GM18517 (cell line): ENCODE data around the gene MAGI2.

ENCODE experiments used
- ATAC-seq: cut with Tn5 transposase; IDR thresholded peaks from one replicate; pipeline ENCODE4 v1.9.1; 2021; ENCODE audit warnings: mild to moderate bottlenecking, moderate library complexity; ENCODE audit not compliant: unreplicated experiment

The MAGI2 gene

GRCh38 chr7:78172267-78172757 is 1281.2 kb downstream of the MAGI2 start:
- no peak for ATAC-seq

GRCh38 chr7:78171398-78171797 is 1282.1 kb downstream of the MAGI2 start:
- ATAC-seq, result no peak

GRCh38 chr7:78170815-78171214 is 1282.7 kb downstream of the MAGI2 start:
- ATAC-seq, result no peak

- ATAC-seq, result no peak
Observed at GRCh38 chr7:78169992-78170391, 1283.5 kb downstream of the MAGI2 start.

GRCh38 chr7:78168865-78169264 is 1284.6 kb downstream of the MAGI2 start:
- no peak for ATAC-seq

GRCh38 chr7:78167860-78168259 is 1285.6 kb downstream of the MAGI2 start:
- no peak for ATAC-seq

GRCh38 chr7:78165854-78166253 is 1287.6 kb downstream of the MAGI2 start:
- no peak for ATAC-seq

- no peak for ATAC-seq
Observed at GRCh38 chr7:78165454-78165853, 1288.0 kb downstream of the MAGI2 start.

GRCh38 chr7:78164459-78164858 is 1289.0 kb downstream of the MAGI2 start:
- ATAC-seq, result no peak

GRCh38 chr7:78161781-78162180 is 1291.7 kb downstream of the MAGI2 start:
- ATAC-seq, result no peak

GRCh38 chr7:78159545-78159944 is 1293.9 kb downstream of the MAGI2 start:
- no peak for ATAC-seq

- ATAC-seq, result no peak
Observed at GRCh38 chr7:78153285-78153684, 1300.2 kb downstream of the MAGI2 start.

GRCh38 chr7:78151229-78151628 is 1302.2 kb downstream of the MAGI2 start:
- no peak for ATAC-seq

- no peak for ATAC-seq
Observed at GRCh38 chr7:78149787-78150186, 1303.7 kb downstream of the MAGI2 start.

GRCh38 chr7:78148166-78148894 is 1305.1 kb downstream of the MAGI2 start:
- ATAC-seq, result no peak

GRCh38 chr7:78146546-78146945 is 1306.9 kb downstream of the MAGI2 start:
- no peak for ATAC-seq

GRCh38 chr7:78143661-78144060 is 1309.8 kb downstream of the MAGI2 start:
- no peak for ATAC-seq

GRCh38 chr7:78141522-78142281 is 1311.8 kb downstream of the MAGI2 start:
- no peak for ATAC-seq

- no peak for ATAC-seq
Observed at GRCh38 chr7:78140109-78140508, 1313.4 kb downstream of the MAGI2 start.

GRCh38 chr7:78139335-78139734 is 1314.1 kb downstream of the MAGI2 start:
- ATAC-seq, result no peak

GRCh38 chr7:78134774-78135173 is 1318.7 kb downstream of the MAGI2 start:
- no peak for ATAC-seq

- no peak for ATAC-seq
Observed at GRCh38 chr7:78134256-78134655, 1319.2 kb downstream of the MAGI2 start.
